ENCODE measurements around the gene TOM1.

DNA sequence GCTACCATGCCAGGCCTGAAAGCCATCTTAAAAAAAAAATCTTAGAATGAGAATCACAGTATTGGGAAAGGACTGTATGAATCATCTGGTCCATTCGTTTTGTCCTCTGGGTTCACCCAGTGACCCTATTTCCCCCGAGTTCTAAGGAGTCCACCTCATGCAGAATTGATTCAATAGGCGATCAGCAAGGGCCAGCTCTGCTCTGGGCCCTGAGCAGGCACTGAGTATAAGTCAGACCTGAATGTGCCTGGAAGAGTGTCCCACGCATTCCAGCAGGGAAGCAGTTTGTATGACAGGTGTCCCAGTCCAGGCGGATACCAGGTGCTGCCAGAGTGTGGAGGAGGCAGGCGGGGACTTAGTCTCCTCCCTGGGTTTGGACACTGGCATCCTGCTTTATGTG is 80.3 kb downstream of the TOM1 start:
- TF ChIP-seq CTCF (IDR thresholded peaks at IDR 0.05): no peak
- no peak for TF ChIP-seq EP300 (IDR thresholded peaks at IDR 0.05; ENCODE audit: low read depth)
- TF ChIP-seq POLR2AphosphoS5 (IDR thresholded peaks at IDR 0.05): peak in 1 of 3 donors; percentile 60

Data from transverse colon (tissue), 4 donors.